Subcutaneous adipose tissue (tissue), 4 donors: ENCODE results near the gene HUNK. TPM values are rescaled to one million over a fixed set of nuclear protein-coding genes. Genes with fewer than 3 reads are reported as not detected.

ENCODE experiments used
- total RNA-seq, 4 donors: library from RNA; depleted of rRNA; stranded (reverse); fragments of >200 nt; gene quantifications; one replicate each; pipeline ENCODE4 v1.1.0, GENCODE V29; 2016
- TF ChIP-seq, protein P1 (sequence below): fragments of 450-650 bp; IDR thresholded peaks from one replicate; pipeline ENCODE4 v1.5.1; 2016; ENCODE audit warnings: low read depth, mild to moderate bottlenecking, control low read depth, antibody characterized with exemption, moderate library complexity

The HUNK gene
- total RNA-seq, 4 donors from 2014 or later, result 0.16 to 0.66 (median 0.18) TPM

DNA sequence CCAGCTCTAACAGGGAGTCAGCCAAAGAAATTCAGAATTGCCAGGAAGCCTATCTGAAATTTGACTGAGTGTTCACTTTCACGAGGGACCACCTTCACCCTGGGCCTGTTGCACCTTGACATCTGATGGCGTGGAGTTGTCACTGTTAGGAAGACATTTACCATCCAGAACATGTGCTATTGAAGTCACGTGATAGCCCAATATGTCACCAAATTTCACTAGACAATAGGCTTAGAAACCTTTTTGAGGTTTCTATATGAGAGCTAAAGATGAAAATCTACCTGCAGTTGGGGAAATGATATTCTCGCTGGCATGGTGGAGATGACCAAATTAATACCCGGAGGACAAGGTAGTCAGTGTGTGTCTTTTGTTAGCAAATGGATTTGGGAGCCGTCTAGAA is 102.7 kb downstream of the HUNK start:
- TF ChIP-seq, protein P1, sequence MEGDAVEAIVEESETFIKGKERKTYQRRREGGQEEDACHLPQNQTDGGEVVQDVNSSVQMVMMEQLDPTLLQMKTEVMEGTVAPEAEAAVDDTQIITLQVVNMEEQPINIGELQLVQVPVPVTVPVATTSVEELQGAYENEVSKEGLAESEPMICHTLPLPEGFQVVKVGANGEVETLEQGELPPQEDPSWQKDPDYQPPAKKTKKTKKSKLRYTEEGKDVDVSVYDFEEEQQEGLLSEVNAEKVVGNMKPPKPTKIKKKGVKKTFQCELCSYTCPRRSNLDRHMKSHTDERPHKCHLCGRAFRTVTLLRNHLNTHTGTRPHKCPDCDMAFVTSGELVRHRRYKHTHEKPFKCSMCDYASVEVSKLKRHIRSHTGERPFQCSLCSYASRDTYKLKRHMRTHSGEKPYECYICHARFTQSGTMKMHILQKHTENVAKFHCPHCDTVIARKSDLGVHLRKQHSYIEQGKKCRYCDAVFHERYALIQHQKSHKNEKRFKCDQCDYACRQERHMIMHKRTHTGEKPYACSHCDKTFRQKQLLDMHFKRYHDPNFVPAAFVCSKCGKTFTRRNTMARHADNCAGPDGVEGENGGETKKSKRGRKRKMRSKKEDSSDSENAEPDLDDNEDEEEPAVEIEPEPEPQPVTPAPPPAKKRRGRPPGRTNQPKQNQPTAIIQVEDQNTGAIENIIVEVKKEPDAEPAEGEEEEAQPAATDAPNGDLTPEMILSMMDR, result no peak

- TF ChIP-seq, protein P1, result no peak
These were observed 105.0 kb downstream of the HUNK start for GRCh38 chr21:31977816-31978215.

DNA sequence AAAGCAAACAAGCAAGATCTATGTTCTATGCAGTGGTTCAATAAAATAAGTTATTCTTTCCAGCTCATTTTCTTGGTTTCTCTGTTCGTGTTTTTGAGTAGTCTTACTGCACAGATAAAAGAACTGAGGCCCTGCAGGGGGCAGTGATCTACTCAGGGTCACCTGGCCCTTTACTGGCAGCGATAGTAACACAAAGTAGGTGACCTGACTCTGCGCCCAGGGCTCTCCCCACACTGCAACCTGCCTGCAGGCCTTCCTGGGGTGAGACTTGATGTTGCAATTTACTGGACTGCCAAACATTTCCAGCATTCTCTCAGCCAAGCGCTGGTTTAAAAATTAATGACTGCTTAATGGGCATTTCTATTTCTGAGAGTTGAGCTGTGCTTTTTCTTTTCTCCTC is 110.3 kb downstream of the HUNK start:
- TF ChIP-seq, protein P1, result no peak

DNA sequence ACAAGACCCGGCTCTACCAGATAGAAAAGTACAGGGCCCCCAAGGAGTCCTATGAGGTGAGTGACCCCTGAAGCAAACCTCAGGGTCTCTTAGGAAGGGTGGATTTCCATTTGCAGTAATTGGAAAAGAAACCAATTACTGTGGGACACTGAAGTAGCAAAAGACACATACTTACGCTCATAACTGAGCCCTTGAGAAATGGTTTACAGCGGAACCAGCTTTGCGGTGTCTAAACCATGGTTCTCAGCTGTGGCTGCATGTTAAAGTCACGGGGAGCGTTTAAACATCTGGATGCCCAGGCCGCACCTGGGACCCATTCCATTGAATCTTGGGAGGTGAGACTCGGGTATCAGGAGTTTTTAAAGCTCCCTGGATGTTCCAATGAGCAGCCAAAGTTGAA is 110.7 kb downstream of the HUNK start:
- TF ChIP-seq, protein P1, result no peak

GRCh38 chr21:31985398-31985797 is 112.6 kb downstream of the HUNK start:
- TF ChIP-seq, protein P1, result no peak

GRCh38 chr21:31986035-31986856 is 113.4 kb downstream of the HUNK start:
- TF ChIP-seq, protein P1, result no peak

DNA sequence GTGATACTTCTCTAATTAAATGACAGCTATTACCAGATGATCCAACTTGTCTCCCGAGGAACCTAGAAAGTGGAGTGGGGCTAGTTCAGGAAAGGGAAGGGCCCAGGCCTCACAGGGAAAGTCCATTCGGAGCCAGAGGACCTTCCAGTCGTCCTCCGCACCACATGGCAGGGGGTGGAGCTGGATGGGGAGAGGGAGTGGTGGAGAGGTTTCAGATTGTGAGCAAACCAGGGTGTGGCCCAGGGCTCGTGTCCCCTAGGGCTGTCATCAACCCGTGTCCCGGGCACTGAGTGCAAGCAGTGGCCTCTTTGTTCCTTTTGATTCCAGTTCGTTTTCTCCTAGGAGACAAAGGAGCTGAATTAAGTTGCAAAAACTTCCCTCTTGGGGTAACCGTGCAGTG is 114.9 kb downstream of the HUNK start:
- TF ChIP-seq, protein P1, result no peak
